ENCODE data around the gene NTF3.

NTF3 gene

DNA sequence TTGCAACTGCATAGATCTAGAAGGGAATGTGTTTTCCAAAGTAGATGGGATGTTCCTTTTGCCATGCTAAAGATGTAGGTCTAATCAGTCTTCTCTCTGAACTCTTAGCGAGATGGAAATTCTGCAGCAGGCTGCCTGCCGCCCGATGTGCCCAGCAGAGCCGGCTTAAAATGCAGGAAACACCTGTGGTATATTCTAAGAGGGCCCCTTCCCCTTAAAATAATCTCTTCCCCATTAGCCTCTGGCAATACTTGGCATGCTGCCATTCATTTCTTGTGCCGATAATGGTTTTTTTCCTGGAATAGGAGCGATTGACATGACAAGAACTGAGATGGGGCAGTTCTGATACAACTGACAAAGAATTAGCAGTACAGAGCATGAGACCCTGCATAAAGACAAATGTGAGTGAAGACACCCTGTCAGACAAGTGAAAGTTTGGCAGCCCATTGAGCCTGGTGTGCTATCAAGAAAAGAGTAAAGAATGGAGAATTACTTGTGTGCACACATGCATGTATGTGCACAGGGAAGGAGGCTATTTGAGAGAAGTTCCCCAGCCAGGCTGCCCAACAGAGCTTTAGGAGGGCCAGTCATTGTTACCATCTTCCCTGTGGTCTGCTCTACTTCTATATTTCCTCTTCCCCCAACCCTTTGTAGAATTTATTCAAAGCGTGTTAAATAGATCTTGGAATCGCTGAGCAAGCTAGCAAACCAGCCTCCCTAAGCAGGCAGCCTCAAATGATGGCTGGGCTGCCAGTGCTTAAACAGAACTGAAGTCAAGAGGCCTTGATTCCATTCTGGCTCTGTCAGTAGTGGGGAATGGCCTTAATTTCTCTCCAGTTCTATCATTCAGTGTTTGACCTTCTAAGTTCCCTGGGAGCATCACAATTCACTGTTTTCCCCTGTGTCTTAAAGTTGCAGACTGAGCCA, 29.6 kb upstream of the NTF3 start:
- Histone ChIP-seq H3K27ac (ENCODE audit: low read depth, low read length) (no peak overlapping the region), H3K4me2 (ENCODE audit: low read length) (no peak overlapping the region), H4K20me1 (ENCODE audit: control insufficient read depth, insufficient read depth, low read depth, low read length) (no peaks in the 10 kb centered on the region), H3K9me3 (ENCODE audit: control insufficient read depth, insufficient read depth, low read length) (no peaks in the 10 kb centered on the region), H3K9me2 (replicated peaks; ENCODE audit: control insufficient read depth, low read length) (no peaks in the 10 kb centered on the region), H3K27me3 (ENCODE audit: control insufficient read depth, low read length) (peaks cover 39% of the 10 kb centered on the region), H3K79me2 (ENCODE audit: control insufficient read depth, low read length) (no peaks in the 10 kb centered on the region), H3K4me1 (ENCODE audit: control insufficient read depth, low read length) (no peaks in the 10 kb centered on the region), H3K36me3 (ENCODE audit: control insufficient read depth, low read length) (no peaks in the 10 kb centered on the region), H3F3A (ENCODE audit: control insufficient read depth, insufficient read depth) (no peaks in the 10 kb centered on the region), H3K4me3 (ENCODE audit: low read length) (no peak overlapping the region)
- no peak for TF ChIP-seq EZH2phosphoT487 (IDR thresholded peaks at IDR 0.05; ENCODE audit: borderline replicate concordance, low read length)
- TF ChIP-seq, protein P1, sequence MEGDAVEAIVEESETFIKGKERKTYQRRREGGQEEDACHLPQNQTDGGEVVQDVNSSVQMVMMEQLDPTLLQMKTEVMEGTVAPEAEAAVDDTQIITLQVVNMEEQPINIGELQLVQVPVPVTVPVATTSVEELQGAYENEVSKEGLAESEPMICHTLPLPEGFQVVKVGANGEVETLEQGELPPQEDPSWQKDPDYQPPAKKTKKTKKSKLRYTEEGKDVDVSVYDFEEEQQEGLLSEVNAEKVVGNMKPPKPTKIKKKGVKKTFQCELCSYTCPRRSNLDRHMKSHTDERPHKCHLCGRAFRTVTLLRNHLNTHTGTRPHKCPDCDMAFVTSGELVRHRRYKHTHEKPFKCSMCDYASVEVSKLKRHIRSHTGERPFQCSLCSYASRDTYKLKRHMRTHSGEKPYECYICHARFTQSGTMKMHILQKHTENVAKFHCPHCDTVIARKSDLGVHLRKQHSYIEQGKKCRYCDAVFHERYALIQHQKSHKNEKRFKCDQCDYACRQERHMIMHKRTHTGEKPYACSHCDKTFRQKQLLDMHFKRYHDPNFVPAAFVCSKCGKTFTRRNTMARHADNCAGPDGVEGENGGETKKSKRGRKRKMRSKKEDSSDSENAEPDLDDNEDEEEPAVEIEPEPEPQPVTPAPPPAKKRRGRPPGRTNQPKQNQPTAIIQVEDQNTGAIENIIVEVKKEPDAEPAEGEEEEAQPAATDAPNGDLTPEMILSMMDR (IDR thresholded peaks at IDR 0.05; ENCODE audit: low read depth, low read length, poor library complexity, severe bottlenecking): no peak

DNA sequence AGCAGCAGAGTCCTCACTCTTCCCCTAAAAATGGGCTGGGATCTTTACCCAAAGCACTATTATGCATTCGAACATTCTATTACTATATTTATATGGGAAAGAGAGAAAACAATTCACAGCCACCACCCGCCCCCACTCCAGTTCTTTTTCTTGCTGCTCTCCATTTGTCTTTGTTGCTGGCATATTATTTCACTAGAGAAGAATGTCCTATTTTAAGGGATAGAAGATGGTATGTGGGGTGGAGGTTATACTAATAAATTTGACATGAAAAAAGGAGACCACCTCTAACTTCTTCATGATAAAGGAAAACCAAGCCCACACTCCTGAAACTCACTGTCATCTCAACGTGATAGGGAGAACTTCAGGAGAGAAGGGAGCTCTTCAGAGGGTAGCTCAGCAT, 28.5 kb upstream of the NTF3 start:
- TF ChIP-seq EZH2phosphoT487 (IDR thresholded peaks at IDR 0.05; ENCODE audit: borderline replicate concordance, low read length): no peak
- TF ChIP-seq, protein P1 (IDR thresholded peaks at IDR 0.05; ENCODE audit: low read depth, low read length, poor library complexity, severe bottlenecking): no peak
- H3K27me3 ChIP-seq (ENCODE audit: control insufficient read depth, low read length): peaks cover 41% of the 10 kb centered on the region
- H3F3A ChIP-seq (ENCODE audit: control insufficient read depth, insufficient read depth): no peaks in the 10 kb centered on the region
- no peaks in the 10 kb centered on the region for H3K79me2 ChIP-seq (ENCODE audit: control insufficient read depth, low read length)
- H3K9me3 ChIP-seq (ENCODE audit: control insufficient read depth, insufficient read depth, low read length): no peaks in the 10 kb centered on the region
- H3K4me3 ChIP-seq (ENCODE audit: low read length): no peak overlapping the region
- no peak overlapping the region for H3K27ac ChIP-seq (ENCODE audit: low read depth, low read length)
- no peaks in the 10 kb centered on the region for H3K36me3 ChIP-seq (ENCODE audit: control insufficient read depth, low read length)
- H3K4me1 ChIP-seq (ENCODE audit: control insufficient read depth, low read length): no peaks in the 10 kb centered on the region
- no peaks in the 10 kb centered on the region for H4K20me1 ChIP-seq (ENCODE audit: control insufficient read depth, insufficient read depth, low read depth, low read length)
- no peaks in the 10 kb centered on the region for H3K9me2 ChIP-seq (replicated peaks; ENCODE audit: control insufficient read depth, low read length)
- H3K4me2 ChIP-seq (ENCODE audit: low read length): no peak overlapping the region

- Histone ChIP-seq H3K9me2 (replicated peaks; ENCODE audit: control insufficient read depth, low read length) (no peaks in the 10 kb centered on the region), H3K9me3 (ENCODE audit: control insufficient read depth, insufficient read depth, low read length) (no peaks in the 10 kb centered on the region; the same call in 1 of the 2 replicates), H3F3A (ENCODE audit: control insufficient read depth, insufficient read depth) (no peaks in the 10 kb centered on the region), H3K4me3 (ENCODE audit: low read length) (no peak overlapping the region), H3K4me2 (ENCODE audit: low read length) (no peak overlapping the region), H3K36me3 (ENCODE audit: control insufficient read depth, low read length) (no peaks in the 10 kb centered on the region), H3K27me3 (ENCODE audit: control insufficient read depth, low read length) (peaks cover 40% of the 10 kb centered on the region), H3K79me2 (ENCODE audit: control insufficient read depth, low read length) (no peaks in the 10 kb centered on the region), H3K27ac (ENCODE audit: low read depth, low read length) (no peak overlapping the region), H4K20me1 (ENCODE audit: control insufficient read depth, insufficient read depth, low read depth, low read length) (no peaks in the 10 kb centered on the region), H3K4me1 (ENCODE audit: control insufficient read depth, low read length) (no peaks in the 10 kb centered on the region)
- TF ChIP-seq EZH2phosphoT487 (IDR thresholded peaks at IDR 0.05; ENCODE audit: borderline replicate concordance, low read length): no peak
- TF ChIP-seq, protein P1 (IDR thresholded peaks at IDR 0.05; ENCODE audit: low read depth, low read length, poor library complexity, severe bottlenecking): no peak
Measured at GRCh38 chr12:5407034-5407856, 24.7 kb upstream of the NTF3 start.
